NK-92 treated with Interleukin-12 subunit alpha and Interleukin-12 subunit beta, amount 100 ng/mL, for 24 hours (cell line): ENCODE results near the gene HPCAL1.

ENCODE experiments used
- DNase-seq: peaks from one replicate; lab custom pipeline; 2025; lab: John Stamatoyannopoulos, UW

HPCAL1 gene

GRCh38 chr2:10370895-10371294 lies 68.2 kb downstream of the HPCAL1 start:
- DNase-seq, result no peak

GRCh38 chr2:10371441-10372196 lies 68.9 kb downstream of the HPCAL1 start:
- DNase-seq, result no peak

- no peak for DNase-seq
These were observed 69.6 kb downstream of the HPCAL1 start for GRCh38 chr2:10372203-10372861.

GRCh38 chr2:10372862-10373240 lies 70.1 kb downstream of the HPCAL1 start:
- no peak for DNase-seq

GRCh38 chr2:10373931-10374330 lies 71.2 kb downstream of the HPCAL1 start:
- no peak for DNase-seq

GRCh38 chr2:10374362-10374943 lies 71.7 kb downstream of the HPCAL1 start:
- DNase-seq, result no peak

- no peak for DNase-seq
These were observed 73.0 kb downstream of the HPCAL1 start for GRCh38 chr2:10375570-10376281.

- no peak for DNase-seq
These were observed 74.5 kb downstream of the HPCAL1 start for GRCh38 chr2:10377052-10377746.

- no peak for DNase-seq
These were observed 75.0 kb downstream of the HPCAL1 start for GRCh38 chr2:10377747-10378085.

GRCh38 chr2:10378189-10378588 lies 75.5 kb downstream of the HPCAL1 start:
- DNase-seq, result no peak

GRCh38 chr2:10380048-10380926 lies 77.6 kb downstream of the HPCAL1 start:
- no peak for DNase-seq

- no peak for DNase-seq
These were observed 79.3 kb downstream of the HPCAL1 start for GRCh38 chr2:10381997-10382353.

GRCh38 chr2:10382354-10383061 lies 79.8 kb downstream of the HPCAL1 start:
- no peak for DNase-seq

GRCh38 chr2:10383960-10384734 lies 81.4 kb downstream of the HPCAL1 start:
- no peak for DNase-seq

- DNase-seq, result no peak
These were observed 82.8 kb downstream of the HPCAL1 start for GRCh38 chr2:10385501-10385900.

- DNase-seq, result no peak
These were observed 83.4 kb downstream of the HPCAL1 start for GRCh38 chr2:10385933-10386773.

- DNase-seq, result no peak
These were observed 84.3 kb downstream of the HPCAL1 start for GRCh38 chr2:10387033-10387432.

GRCh38 chr2:10388954-10389560 lies 86.4 kb downstream of the HPCAL1 start:
- no peak for DNase-seq
